Ovary (tissue), 3 donors: ENCODE data around the gene NFASC.

Source experiments
- CTCF ChIP-seq, 3 donors: fragments of 450-650 bp in 2 of 3; fragments of 200-600 bp in 1 of 3; IDR thresholded peaks; one replicate each; pipeline versions ENCODE4 v1.5.1 to v1.8.0; 2016 to 2022; ENCODE audit warnings: antibody characterized with exemption in 3 of 3, mild to moderate bottlenecking in 1 of 3
- POLR2A ChIP-seq: fragments of 450-650 bp; IDR thresholded peaks from one replicate; pipeline ENCODE4 v1.6.1; 2017; ENCODE audit warnings: antibody characterized with exemption, mild to moderate bottlenecking, moderate library complexity
- donor health status: DM: no; HTN: no; CAD: no.

- TF ChIP-seq CTCF (IDR thresholded peaks at IDR 0.05) (no peak), POLR2A (no peak)
Measured at GRCh38 chr1:204950353-204951001, 79.8 kb downstream of the NFASC start.
